IMR-90 (cell line): ENCODE results near the gene OSBPL6.

Experiments used
- BHLHE40 ChIP-seq: fragments of 150-350 bp; IDR thresholded peaks from 2 replicates; pipeline ENCODE4 v1.6.1; 2016; ENCODE audit warnings: mild to moderate bottlenecking, low read depth, low read length
- MAZ ChIP-seq: IDR thresholded peaks from 2 replicates; pipeline ENCODE4 v1.6.1; 2012; ENCODE audit warnings: low read depth, mild to moderate bottlenecking, low read length, improper control_type of control experiment, moderate library complexity, borderline replicate concordance
- POLR2A ChIP-seq: IDR thresholded peaks from 2 replicates; pipeline ENCODE4 v1.6.1; 2012; ENCODE audit warnings: mild to moderate bottlenecking, low read depth, low read length

DNA sequence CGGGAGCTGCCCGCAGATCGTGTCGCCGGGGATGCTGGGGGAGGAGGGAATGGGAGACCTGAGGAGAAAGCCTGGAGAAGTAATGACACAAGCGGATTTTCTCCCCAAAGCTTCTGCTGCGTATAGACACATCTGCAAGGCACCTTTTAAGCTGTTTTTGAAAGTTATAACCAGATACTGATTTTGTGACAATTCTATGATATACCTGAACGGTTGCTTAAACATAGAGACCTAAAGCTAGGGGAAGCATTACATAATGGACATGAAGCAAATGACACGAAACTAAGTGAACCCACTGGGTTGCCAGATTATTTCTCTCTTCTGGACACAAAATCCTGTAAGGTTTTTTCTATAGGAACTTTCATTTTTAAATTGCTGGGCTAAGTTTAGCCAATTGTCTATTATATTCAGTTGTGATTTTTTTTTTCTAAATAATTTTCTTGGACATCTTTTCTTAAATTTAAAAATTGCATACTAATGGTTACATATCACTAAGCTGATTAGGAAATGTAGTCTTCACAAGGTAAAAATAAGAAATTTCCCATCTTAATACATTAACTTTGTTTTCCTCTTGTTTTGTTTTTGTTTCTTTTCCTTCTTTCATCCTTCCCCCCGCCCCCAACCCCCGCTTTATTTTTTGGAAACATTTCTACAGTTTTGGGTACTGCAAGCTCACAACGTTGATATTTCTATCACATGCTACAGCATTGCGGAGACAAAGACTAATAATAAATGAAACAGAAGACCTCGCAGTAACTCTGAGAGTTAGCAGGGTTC, 1.3 kb downstream of the OSBPL6 start:
- TF ChIP-seq MAZ (no peak), POLR2A (no peak), BHLHE40 (no peak)
